HL-60 (cell line): ENCODE measurements around the gene CEP128.

ENCODE experiments used
- CTCF ChIP-seq: IDR thresholded peaks from one replicate; pipeline ENCODE4 v1.5.1; 2011; ENCODE audit warnings: low read length, control low read depth, inconsistent platforms; ENCODE audit not compliant: insufficient read depth
- GABPA ChIP-seq: IDR thresholded peaks from 2 replicates; pipeline ENCODE4 v1.6.1; 2012; ENCODE audit warnings: low read depth
- POLR2AphosphoS5 ChIP-seq: IDR thresholded peaks from 2 replicates; pipeline ENCODE4 v1.6.1; 2012; ENCODE audit warnings: low read depth
- REST ChIP-seq: IDR thresholded peaks from 2 replicates; pipeline ENCODE4 v1.6.1; 2012; ENCODE audit warnings: low read depth; ENCODE audit not compliant: insufficient replicate concordance
- SPI1 ChIP-seq: IDR thresholded peaks from 2 replicates; pipeline ENCODE4 v1.6.1; 2012; ENCODE audit warnings: low read depth, mild to moderate bottlenecking, borderline replicate concordance

- TF ChIP-seq CTCF, result no peak
- no peak for TF ChIP-seq POLR2AphosphoS5
- TF ChIP-seq GABPA, result no peak
- TF ChIP-seq REST, result no peak
- no peak for TF ChIP-seq SPI1
Measured at GRCh38 chr14:80981673-80982072, 40.1 kb upstream of the CEP128 start.
